ENCODE measurements around the gene ATF6.

ATF6 gene

DNA sequence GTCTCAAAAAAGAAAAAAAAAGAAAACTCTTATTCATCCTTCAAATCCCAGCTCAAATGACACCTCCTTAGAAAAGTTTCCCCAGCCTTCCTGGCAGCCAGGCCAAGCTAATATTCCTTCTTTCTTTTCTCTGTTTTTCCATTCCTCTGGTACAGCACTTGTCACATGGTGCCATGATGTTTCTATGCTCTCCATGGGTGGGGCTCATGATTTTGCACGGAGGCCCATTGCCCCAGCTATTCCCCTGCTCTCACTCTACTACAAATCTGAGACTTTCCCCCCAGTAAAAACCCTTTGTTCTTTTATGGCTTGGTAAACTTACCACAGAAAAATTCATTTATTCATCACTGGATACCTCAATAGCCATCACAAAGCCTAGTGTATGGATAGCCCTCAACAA is 231.0 kb downstream of the ATF6 start:
- DNase-seq (ENCODE audit: low read depth in 1 of 2, low spot score in 1 of 2), result no peak

- no peak for DNase-seq (ENCODE audit: low read depth in 1 of 2, low spot score in 1 of 2)
These were observed 232.7 kb downstream of the ATF6 start for GRCh38 chr1:161998811-161999210.

GRCh38 chr1:161999301-162000052 is 233.4 kb downstream of the ATF6 start:
- DNase-seq (ENCODE audit: low read depth in 1 of 2, low spot score in 1 of 2), result no peak

- DNase-seq (ENCODE audit: low read depth in 1 of 2, low spot score in 1 of 2), result no peak
These were observed 233.9 kb downstream of the ATF6 start for GRCh38 chr1:162000053-162000420.

GRCh38 chr1:162003061-162003829 is 237.1 kb downstream of the ATF6 start:
- no peak for DNase-seq (ENCODE audit: low read depth in 1 of 2, low spot score in 1 of 2)

GRCh38 chr1:162003830-162004215 is 237.7 kb downstream of the ATF6 start:
- no peak for DNase-seq (ENCODE audit: low read depth in 1 of 2, low spot score in 1 of 2)

DNA sequence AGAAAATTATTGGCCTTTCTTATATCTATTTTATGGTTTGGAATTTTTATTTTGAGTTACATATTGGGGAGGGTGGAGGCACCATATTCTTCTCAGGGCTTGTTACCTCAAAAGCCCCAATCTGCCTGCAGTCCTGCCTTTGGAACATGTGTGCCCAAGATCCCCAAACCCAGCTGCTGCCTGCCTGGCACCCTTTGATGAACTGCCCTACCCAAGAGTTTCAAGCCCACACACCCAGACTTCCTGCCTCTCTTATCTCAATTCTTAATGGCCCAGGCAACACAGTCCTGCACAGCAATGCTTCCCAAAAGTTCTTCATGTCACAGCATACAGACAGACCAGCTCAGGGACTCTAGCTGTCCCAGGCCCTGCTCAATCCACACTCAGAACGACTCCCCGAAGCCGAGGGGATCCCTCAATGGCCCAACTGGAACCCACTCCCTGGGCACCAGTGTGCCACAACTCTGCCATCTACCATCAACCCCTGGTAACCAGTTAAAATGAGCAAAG is 238.4 kb downstream of the ATF6 start:
- no peak for DNase-seq (ENCODE audit: low read depth in 1 of 2, low spot score in 1 of 2)

GRCh38 chr1:162006081-162006480 is 240.0 kb downstream of the ATF6 start:
- no peak for DNase-seq (ENCODE audit: low read depth in 1 of 2, low spot score in 1 of 2)

- no peak for DNase-seq (ENCODE audit: low read depth in 1 of 2, low spot score in 1 of 2)
These were observed 241.3 kb downstream of the ATF6 start for GRCh38 chr1:162007466-162007865.

DNA sequence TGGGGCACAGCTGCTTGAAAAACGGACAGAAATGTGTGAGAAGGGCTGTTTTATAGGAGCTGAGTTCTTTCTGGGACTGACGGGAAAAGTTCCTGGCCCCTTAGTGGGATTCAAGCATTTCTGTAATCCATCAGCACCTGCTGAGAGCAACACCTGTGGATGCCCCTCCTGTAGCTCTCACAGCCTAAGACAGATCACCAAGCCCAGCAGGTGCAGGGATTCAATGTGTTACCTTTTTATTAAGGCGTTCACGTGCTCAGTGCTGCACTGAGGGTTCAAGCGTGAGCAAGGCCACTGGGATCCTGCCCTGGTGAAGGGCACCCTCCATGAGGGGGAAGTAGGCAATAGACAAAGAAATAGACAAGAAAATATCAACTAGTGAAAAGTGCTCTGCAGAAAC is 242.7 kb downstream of the ATF6 start:
- DNase-seq (ENCODE audit: low read depth in 1 of 2, low spot score in 1 of 2), result no peak

DNA sequence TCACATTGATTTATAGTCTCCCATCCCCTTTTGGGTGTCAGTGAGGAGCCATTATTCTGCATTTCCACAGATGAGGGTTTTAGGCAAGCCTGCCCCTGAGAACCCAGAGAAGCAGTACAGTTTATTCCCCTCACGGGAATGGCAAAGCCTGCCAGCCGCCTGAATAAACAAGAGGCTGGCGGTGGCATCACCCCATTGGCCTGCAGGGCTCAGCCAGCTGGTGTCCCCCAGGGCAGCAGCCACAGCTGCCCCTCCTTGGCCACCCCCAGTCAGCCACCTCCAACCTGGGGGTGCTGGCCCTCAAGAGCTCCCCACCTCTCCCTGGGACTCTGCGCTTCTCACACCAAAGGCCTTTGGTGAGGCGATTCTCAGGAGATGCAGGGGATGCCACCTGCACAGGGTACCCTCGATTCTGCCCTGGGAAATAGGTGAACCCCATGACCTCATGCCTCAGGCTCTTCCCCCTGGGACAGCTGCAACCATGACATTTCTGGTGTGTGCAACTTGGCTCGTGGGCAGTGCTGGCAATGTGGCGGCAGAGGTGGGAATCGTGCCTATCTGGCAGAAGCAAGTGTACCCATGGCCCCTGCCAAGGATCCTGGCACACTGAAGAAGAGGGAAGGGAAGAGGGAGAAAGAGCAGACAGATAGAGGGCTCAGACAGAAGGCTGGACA is 243.5 kb downstream of the ATF6 start:
- no peak for DNase-seq (ENCODE audit: low read depth in 1 of 2, low spot score in 1 of 2)

DNA sequence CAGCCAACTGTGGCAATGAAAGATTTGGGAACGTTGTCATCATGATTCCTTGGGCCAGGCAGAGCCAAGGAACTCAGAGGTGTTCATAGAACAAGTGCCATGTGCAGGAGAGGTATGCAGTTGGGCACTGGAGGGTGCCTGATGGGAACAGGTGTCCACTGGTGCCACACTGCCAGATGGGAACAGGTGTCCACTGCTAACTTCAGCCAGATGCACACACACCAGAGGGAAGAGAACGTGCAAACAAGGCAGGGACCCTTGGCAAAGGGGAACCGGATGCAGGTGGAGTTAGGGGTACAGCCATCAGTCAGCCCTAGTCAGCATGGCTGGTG is 244.0 kb downstream of the ATF6 start:
- no peak for DNase-seq (ENCODE audit: low read depth in 1 of 2, low spot score in 1 of 2)

GRCh38 chr1:162011337-162012012 is 245.4 kb downstream of the ATF6 start:
- DNase-seq (ENCODE audit: low read depth in 1 of 2, low spot score in 1 of 2), result no peak

DNA sequence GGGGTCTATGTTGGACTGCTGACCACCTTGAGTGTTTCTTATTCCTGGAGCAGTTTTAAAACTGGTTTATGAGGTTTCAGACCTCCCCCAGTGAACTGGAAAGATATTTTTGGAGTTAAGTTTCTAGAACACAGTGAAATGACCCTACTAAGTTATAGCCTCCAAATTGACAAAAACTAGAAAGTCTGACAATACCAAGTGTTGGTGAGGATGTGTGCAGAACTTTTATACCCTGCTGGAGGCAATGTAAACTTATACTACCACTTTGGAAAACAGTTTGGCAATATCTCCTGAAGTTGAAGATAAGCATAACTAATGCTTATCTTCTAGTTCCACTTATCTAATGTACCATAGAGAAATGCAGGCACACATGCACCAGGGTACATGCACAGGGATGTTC is 247.2 kb downstream of the ATF6 start:
- DNase-seq (ENCODE audit: low read depth in 1 of 2, low spot score in 1 of 2), result no peak
